B cell (primary cell): ENCODE results near the gene BRD4. TPM values are rescaled to one million over a fixed set of nuclear protein-coding genes. Genes with fewer than 3 reads are reported as not detected.

Experiments
- ATAC-seq: fragments of 200-7000 bp; cut with Tn5 transposase; one replicate; pipeline ENCODE4 v1.10.0; 2021; ENCODE audit warnings: low read depth, mild to moderate bottlenecking, moderate number of reproducible peaks, moderate library complexity
- CTCF ChIA-PET: fragments of 350-600 bp; sonication (Branson Sonifier 250); formaldehyde crosslinking; loops from one replicate; lab custom pipeline; 2021; ENCODE audit warnings: antibody characterized with exemption, inconsistent platforms; lab: Charles Lee
- POLR2A ChIA-PET: fragments of 350-600 bp; sonication (Branson Sonifier 250); formaldehyde crosslinking; loops from one replicate; lab custom pipeline; 2021; ENCODE audit warnings: antibody characterized with exemption; lab: Charles Lee
- DNase-seq: peaks from one replicate; pipeline ENCODE4 v3.0.0; 2013
- H2AFZ ChIP-seq: 2 replicates; pipeline ENCODE4 v1.6.1; 2012; ENCODE audit warnings: mild to moderate bottlenecking, low read depth, low read length; ENCODE audit not compliant: insufficient read depth, poor library complexity, severe bottlenecking
- H3K27ac ChIP-seq, 2 donors: 1 replicate in 1 of 2; 2 replicates in 1 of 2; pipeline ENCODE4 v1.5.1; 2012 to 2013; ENCODE audit warnings: low read length in 2 of 2, mild to moderate bottlenecking in 2 of 2, moderate library complexity in 1 of 2
- H3K27me3 ChIP-seq, 4 experiments: fragments of 200-600 bp in 1 of 4; sonication (generic) in 1 of 4; replicated peaks in 1 of 4; 1 replicate in 2 of 4; 2 replicates in 2 of 4; pipeline versions ENCODE4 v1.6.1 to v1.7.0; 2013 to 2016; ENCODE audit warnings: low read length in 3 of 4, mild to moderate bottlenecking in 2 of 4, mixed read lengths in 1 of 4, moderate library complexity in 1 of 4; ENCODE audit not compliant: insufficient read depth in 4 of 4, control insufficient read depth in 3 of 4; ENCODE audit errors: control extremely low read depth in 1 of 4
- H3K36me3 ChIP-seq, 2 experiments: replicated peaks in 1 of 2; 1 replicate in 1 of 2; 2 replicates in 1 of 2; pipeline versions ENCODE4 v1.6.1 to v1.7.1; 2013; ENCODE audit warnings: low read length in 1 of 2; ENCODE audit not compliant: insufficient read depth in 2 of 2, control insufficient read depth in 1 of 2; ENCODE audit errors: control extremely low read depth in 1 of 2, extremely low read depth in 1 of 2
- H3K4me1 ChIP-seq, 2 donors: fragments of 200-600 bp in 1 of 2; sonication (generic) in 1 of 2; 1 replicate in 1 of 2; 2 replicates in 1 of 2; pipeline versions ENCODE4 v1.5.1 to v1.6.1; 2013 to 2017; ENCODE audit warnings: low read length in 2 of 2; ENCODE audit not compliant: control insufficient read depth in 2 of 2, insufficient read depth in 2 of 2
- H3K4me2 ChIP-seq: replicated peaks from 2 replicates; pipeline ENCODE3; 2012; ENCODE audit warnings: mild to moderate bottlenecking, low read depth, low read length; ENCODE audit not compliant: poor library complexity, severe bottlenecking
- H3K4me3 ChIP-seq, 5 experiments: fragments of 200-600 bp in 1 of 5; sonication (generic) in 1 of 5; 1 replicate in 3 of 5; 2 replicates in 2 of 5; pipeline versions ENCODE4 v1.5.1 to v1.7.0; 2011 to 2016; ENCODE audit warnings: low read length in 4 of 5, mild to moderate bottlenecking in 4 of 5, low read depth in 2 of 5, control low read depth in 1 of 5, moderate library complexity in 1 of 5; ENCODE audit not compliant: insufficient read depth in 1 of 5; ENCODE audit errors: control extremely low read depth in 1 of 5, extremely low read depth in 1 of 5
- H3K79me2 ChIP-seq: fragments of 200-600 bp; sonication (generic); one replicate; pipeline ENCODE4 v1.6.0; 2016; ENCODE audit warnings: low read length; ENCODE audit not compliant: control insufficient read depth, insufficient read depth
- H3K9ac ChIP-seq: fragments of 200-600 bp; sonication (generic); 2 replicates; pipeline ENCODE4 v1.6.1; 2017; ENCODE audit warnings: mild to moderate bottlenecking, low read length, moderate library complexity
- H3K9me3 ChIP-seq, 3 donors: one replicate each; pipeline versions ENCODE4 v1.6.1 to v1.7.1; 2013; ENCODE audit warnings: low read length in 2 of 3; ENCODE audit not compliant: control insufficient read depth in 2 of 3, insufficient read depth in 1 of 3; ENCODE audit errors: control extremely low read depth in 1 of 3
- H4K20me1 ChIP-seq: 2 replicates; pipeline ENCODE4 v1.6.0; 2012; ENCODE audit warnings: mild to moderate bottlenecking, low read length; ENCODE audit not compliant: insufficient read depth, control insufficient read depth, poor library complexity, severe bottlenecking
- H3K27ac Mint-ChIP-seq: one replicate; pipeline ENCODE4 v1.8.0; 2021; ENCODE audit warnings: mixed read lengths
- H3K27me3 Mint-ChIP-seq: one replicate; pipeline ENCODE4 v1.8.0; 2021; ENCODE audit warnings: mixed read lengths
- H3K4me1 Mint-ChIP-seq: one replicate; pipeline ENCODE4 v1.8.0; 2021; ENCODE audit warnings: mixed read lengths
- H3K4me3 Mint-ChIP-seq: one replicate; pipeline ENCODE4 v1.8.0; 2021; ENCODE audit warnings: mixed read lengths
- H3K9me3 Mint-ChIP-seq: one replicate; pipeline ENCODE4 v1.8.0; 2022; ENCODE audit warnings: mixed read lengths; ENCODE audit not compliant: insufficient read depth
- CTCF ChIP-seq: fragments of 200-600 bp; IDR thresholded peaks from one replicate; pipeline ENCODE4 v1.8.0; 2022; ENCODE audit warnings: antibody characterized with exemption, mild to moderate bottlenecking
- EZH2 ChIP-seq: IDR thresholded peaks from 2 replicates; pipeline ENCODE4 v1.6.1; 2012; ENCODE audit warnings: borderline replicate concordance, low read depth, mild to moderate bottlenecking, moderate library complexity, low read length; ENCODE audit not compliant: insufficient read depth, poor library complexity, severe bottlenecking
- WGBS: methylation state at CpG from one replicate; pipeline ENCODE4 v1.1.5; 2013; ENCODE audit warnings: missing lambda C conversion rate; ENCODE audit not compliant: insufficient coverage; 5-methylcytosine and 5-hydroxymethylcytosine counted together
- intact Hi-C: fragments of 100-400 bp; cut with micrococcal nuclease; formaldehyde crosslinking; loops from one replicate; pipeline ENCODE4 v1.10.0; 2022
- polyA plus RNA-seq: library from polyadenylated mRNA; depleted of rRNA; stranded (reverse); fragments of >200 nt; gene quantifications from 2 replicates; pipeline ENCODE4 v1.2.3, GENCODE V29; 2012
- total RNA-seq, 2 donors: library from RNA; stranded (reverse); fragments of 120-200 nt in 1 of 2; gene quantifications; 1 replicate in 1 of 2; 2 replicates in 1 of 2; pipeline versions ENCODE4 v1.2.3 to v1.2.4, GENCODE V29; 2013 to 2022

BRD4 gene
- total and polyA plus RNA-seq, 2 donors (not counting 1 experiment from before 2014, with no cell fraction given), result 30.7 to 209 TPM

GRCh38 chr19:15245370-15246197 lies 86.8 kb downstream of the BRD4 start:
- no peaks in the 10 kb centered on the region for H3K4me1 Mint-ChIP-seq
- intact Hi-C loops, result no loop called here
- H3K4me1 ChIP-seq, result no peaks in the 10 kb centered on the region
- H3K9me3 Mint-ChIP-seq, result no peaks in the 10 kb centered on the region
- H3K4me3 Mint-ChIP-seq, result no peak overlapping the region
- ATAC-seq (no peak), DNase-seq (no peak)
- H2AFZ ChIP-seq, result no peak overlapping the region
- peaks cover 0 to 88% of the 10 kb centered on the region in 2 experiments for H3K36me3 ChIP-seq
- H4K20me1 ChIP-seq, result peaks cover 95% of the 10 kb centered on the region
- no peak overlapping the region for H3K9ac ChIP-seq
- peak overlapping the region; percentile 32 for H3K27ac Mint-ChIP-seq
- H3K9me3 ChIP-seq, result no peaks in the 10 kb centered on the region
- WGBS, result 97% methylated on average over 20 of the region's 20 CpGs
- no peak overlapping the region for H3K4me2 ChIP-seq
- ChIA-PET POLR2A (no interaction called here), CTCF (no interaction called here)
- TF ChIP-seq CTCF (no peak), EZH2 (no peak)
- H3K27me3 ChIP-seq, result no peaks in the 10 kb centered on the region
- no peak overlapping the region for H3K27ac ChIP-seq
- no peak overlapping the region for H3K4me3 ChIP-seq
- no peaks in the 10 kb centered on the region for H3K27me3 Mint-ChIP-seq
- peaks cover 32% of the 10 kb centered on the region for H3K79me2 ChIP-seq

- H2AFZ ChIP-seq, result no peak overlapping the region
- DNase-seq (no peak), ATAC-seq (no peak)
- TF ChIP-seq EZH2 (no peak), CTCF (no peak)
- POLR2A ChIA-PET, result no interaction called here
- Mint-ChIP-seq H3K4me1 (no peaks in the 10 kb centered on the region), H3K9me3 (no peaks in the 10 kb centered on the region), H3K27me3 (no peaks in the 10 kb centered on the region), H3K4me3 (no peak overlapping the region), H3K27ac (no peak overlapping the region)
- CTCF ChIA-PET, result no interaction called here
- peaks cover 95% of the 10 kb centered on the region for H4K20me1 ChIP-seq
- no peak overlapping the region for H3K27ac ChIP-seq
- no peak overlapping the region for H3K9ac ChIP-seq
- WGBS, result 96% methylated on average over 7 of the region's 7 CpGs
- H3K79me2 ChIP-seq, result peaks cover 25% of the 10 kb centered on the region
- H3K9me3 ChIP-seq, result no peaks in the 10 kb centered on the region
- H3K4me3 ChIP-seq, result no peak overlapping the region
- H3K36me3 ChIP-seq, result peaks cover 0 to 89% of the 10 kb centered on the region in 2 experiments
- intact Hi-C loops, result no loop called here
- H3K4me1 ChIP-seq, result no peaks in the 10 kb centered on the region
- no peak overlapping the region for H3K4me2 ChIP-seq
- no peaks in the 10 kb centered on the region for H3K27me3 ChIP-seq
Observed at GRCh38 chr19:15244808-15245207, 87.5 kb downstream of the BRD4 start.
